ENCODE data around the gene SLC24A3.

GRCh38 chr20:19438488-19438887 is 226.0 kb downstream of the SLC24A3 start:
- TF ChIP-seq CTCF (conservative IDR thresholded peaks at IDR 0.05): no peak
- no peak for TF ChIP-seq EZH2 (IDR thresholded peaks at IDR 0.05; ENCODE audit: low read depth)

Data from PC-9 (cell line).